ENCODE results near the gene ACACB.

The ACACB gene

GRCh38 chr12:109151457-109151856, 35.1 kb downstream of the ACACB start:
- DNase-seq (ENCODE audit: low read depth): no peak
- no peak overlapping the region for H3K4me3 ChIP-seq (ENCODE audit: low read depth, low read length)
- no peak for TF ChIP-seq CTCF (IDR thresholded peaks at IDR 0.05; ENCODE audit: insufficient read depth, low read depth, low read length, missing control alignments)

GRCh38 chr12:109153821-109154441, 37.5 kb downstream of the ACACB start:
- no peak for DNase-seq (ENCODE audit: low read depth)
- no peak for TF ChIP-seq CTCF (IDR thresholded peaks at IDR 0.05; ENCODE audit: insufficient read depth, low read depth, low read length, missing control alignments)

GRCh38 chr12:109154451-109155438, 38.4 kb downstream of the ACACB start:
- peak; percentile 81 for DNase-seq (ENCODE audit: low read depth)
- TF ChIP-seq CTCF (IDR thresholded peaks at IDR 0.05; ENCODE audit: insufficient read depth, low read depth, low read length, missing control alignments): no peak

More at GRCh38 chr12:109153821-109154441, 37.5 kb downstream of the ACACB start:
- no peak overlapping the region; the same call in 1 of the 2 replicates for H3K4me3 ChIP-seq (ENCODE audit: low read depth, low read length)

GRCh38 chr12:109156036-109156435, 39.6 kb downstream of the ACACB start:
- no peak for TF ChIP-seq CTCF (IDR thresholded peaks at IDR 0.05; ENCODE audit: insufficient read depth, low read depth, low read length, missing control alignments)
- H3K4me3 ChIP-seq (ENCODE audit: low read depth, low read length): no peak overlapping the region
- no peak for DNase-seq (ENCODE audit: low read depth)

More at GRCh38 chr12:109154451-109155438, 38.4 kb downstream of the ACACB start:
- peak overlapping the region; percentile 50 for H3K4me3 ChIP-seq (ENCODE audit: low read depth, low read length)

- DNase-seq (ENCODE audit: low read depth): no peak
- H3K4me3 ChIP-seq (ENCODE audit: low read depth, low read length): no peak overlapping the region
- no peak for TF ChIP-seq CTCF (IDR thresholded peaks at IDR 0.05; ENCODE audit: insufficient read depth, low read depth, low read length, missing control alignments)
Measured at GRCh38 chr12:109156586-109156985, 40.2 kb downstream of the ACACB start.

GRCh38 chr12:109157986-109158385, 41.6 kb downstream of the ACACB start:
- no peak overlapping the region for H3K4me3 ChIP-seq (ENCODE audit: low read depth, low read length)
- no peak for TF ChIP-seq CTCF (IDR thresholded peaks at IDR 0.05; ENCODE audit: insufficient read depth, low read depth, low read length, missing control alignments)

More at GRCh38 chr12:109157986-109158385, 41.6 kb downstream of the ACACB start:
- DNase-seq (ENCODE audit: low read depth): no peak
